ENCODE results near the gene CSN2. TPM values are rescaled to one million over a fixed set of nuclear protein-coding genes. Genes with fewer than 3 reads are reported as not detected.

CSN2 gene
- total and polyA plus RNA-seq, 9 of the 15 experiments (the other 6 are each of a cell fraction or from before 2014, with no cell fraction given): not detected

GRCh38 chr4:69930768-69931167 is 34.8 kb downstream of the CSN2 start, which contains the start of gene CSN1S1:
Gene CSN1S1 (plus strand): TSS chr4:69931068. CDS start chr4:69932556, 1,488 bp downstream.
- Histone ChIP-seq H2AFZ (ENCODE audit: low read depth, low read length) (no peak within 1 kb of the TSS), H3K9ac (ENCODE audit: insufficient read depth in 1 of 2, low read depth in 2 of 2, low read length in 2 of 2) (no peak within 1 kb of the TSS), H3K4me1 (replicated peaks in 1 of 2; ENCODE audit: control insufficient read depth in 2 of 2, insufficient read depth in 2 of 2, low read length in 2 of 2) (no peaks in the 10 kb centered on the region), H3K36me3 (ENCODE audit: control insufficient read depth, insufficient read depth, low read length) (no peaks in the 10 kb centered on the region), H3K27ac (ENCODE audit: extremely low read depth, low read depth, low read length) (no peak within 1 kb of the TSS), H3K27me3 (ENCODE audit: control insufficient read depth in 2 of 2, insufficient read depth in 2 of 2, low read length in 2 of 2) (no peaks in the 10 kb centered on the region), H3K9me3 (replicated peaks; ENCODE audit: control insufficient read depth, insufficient read depth, low read depth, low read length) (no peaks in the 10 kb centered on the region), H3K4me3 (no peak within 1 kb of the TSS), H4K20me1 (replicated peaks; ENCODE audit: control insufficient read depth, insufficient read depth, low read length) (no peaks in the 10 kb centered on the region), H3K4me2 (ENCODE audit: insufficient read depth, low read length) (no peak within 1 kb of the TSS), H3K9me1 (ENCODE audit: control insufficient read depth, insufficient read depth, low read length) (no peaks in the 10 kb centered on the region), H3K79me2 (ENCODE audit: control insufficient read depth, insufficient read depth, low read length) (no peaks in the 10 kb centered on the region)
- WGBS (ENCODE audit: insufficient coverage, low coverage, missing lambda C conversion rate): 0% methylated on average over 3 of the region's 3 CpGs
- FAIRE-seq (no peak), ATAC-seq (no peak), DNase-seq (ENCODE audit: extremely low read depth in 1 of 4, low spot score in 3 of 4) (no peak)
- in situ Hi-C loops (cut with MboI) (no loop called here), intact Hi-C loops (cut with micrococcal nuclease) (no loop called here)
- CTCF ChIA-PET (ENCODE audit: low intra/inter-chr PET ratio): no interaction called here
- TF ChIP-seq KAT7 (CRISPR knock-in tag; IDR thresholded peaks at IDR 0.05; ENCODE audit: borderline replicate concordance) (no peak), STAT5B (CRISPR knock-in tag; IDR thresholded peaks at IDR 0.05) (no peak), ZNF639 (CRISPR knock-in tag; conservative IDR thresholded peaks at IDR 0.05 in 1 of 2, IDR thresholded peaks at IDR 0.05 in 1 of 2) (no peak), KLF16 (IDR thresholded peaks at IDR 0.05) (no peak), ZNF165 (CRISPR knock-in tag; IDR thresholded peaks at IDR 0.05; ENCODE audit: borderline replicate concordance) (no peak), YBX1 (IDR thresholded peaks at IDR 0.05) (no peak), ZBTB43 (CRISPR knock-in tag; IDR thresholded peaks at IDR 0.05) (no peak), NR2F6 (CRISPR knock-in tag; IDR thresholded peaks at IDR 0.05) (no peak), KLF6 (CRISPR knock-in tag; IDR thresholded peaks at IDR 0.05; ENCODE audit: borderline replicate concordance) (no peak), BRF2 (IDR thresholded peaks at IDR 0.05; ENCODE audit: borderline replicate concordance, insufficient read depth, insufficient read length) (no peak), ZNF316 (IDR thresholded peaks at IDR 0.05) (no peak), NCOA6 (IDR thresholded peaks at IDR 0.05) (no peak), ZNF518B (CRISPR knock-in tag; IDR thresholded peaks at IDR 0.05) (no peak), FOSL1 (tag; conservative IDR thresholded peaks at IDR 0.05) (no peak), SNRNP70 (optimal IDR thresholded peaks at IDR 0.05; ENCODE audit: low read depth, low read length) (no peak), RBM34 (IDR thresholded peaks at IDR 0.05; ENCODE audit: borderline replicate concordance, insufficient read depth, low read length) (no peak)
- BruUV-seq (replicated peaks): no TSS peak
- POLR2A ChIA-PET: no interaction called here
